ENCODE data around the gene EHHADH. TPM values are rescaled to one million over a fixed set of nuclear protein-coding genes. Genes with fewer than 3 reads are reported as not detected.

The EHHADH gene
- total and polyA plus RNA-seq, 9 of the 15 experiments (the other 6 are each of a cell fraction or from before 2014, with no cell fraction given), result 3.6 to 6.4 (median 5.4) TPM

DNA sequence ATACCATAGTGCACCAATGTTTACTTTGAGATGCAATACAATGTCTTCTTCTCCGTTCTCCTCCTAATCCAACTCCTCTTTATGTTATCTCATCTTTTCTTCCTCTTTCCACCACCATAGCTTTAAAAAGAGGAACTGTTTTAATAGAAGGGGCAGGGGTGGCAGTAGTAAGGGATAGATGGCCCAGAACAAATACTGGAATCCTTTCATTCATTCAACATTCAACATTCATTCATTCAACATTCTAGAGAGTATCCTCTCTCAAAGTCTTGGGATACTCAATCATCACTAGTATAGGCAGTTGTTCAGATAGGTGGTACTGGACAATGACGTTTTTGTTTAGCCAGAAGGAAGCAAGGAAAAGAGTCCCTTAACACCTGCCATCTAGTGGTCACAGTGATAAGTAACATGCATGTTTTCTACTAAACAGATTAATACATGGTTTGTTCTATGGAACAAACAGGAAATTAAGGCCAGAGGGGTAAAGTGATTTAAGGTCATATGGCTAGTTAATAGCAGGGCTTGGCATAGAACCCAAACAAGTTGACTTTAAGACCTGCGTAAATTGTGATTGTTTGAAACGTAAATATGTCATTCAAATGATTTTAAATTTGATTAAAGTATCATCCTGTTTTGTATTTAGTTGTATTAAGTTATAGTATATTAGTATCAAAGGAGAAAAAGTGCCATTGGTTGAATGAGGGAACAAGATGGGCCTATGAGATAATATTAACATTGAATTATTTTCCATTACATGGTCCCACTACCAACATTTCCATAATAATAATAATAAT lies 26.9 kb upstream of the EHHADH start (continued):
- TF ChIP-seq, protein P1, sequence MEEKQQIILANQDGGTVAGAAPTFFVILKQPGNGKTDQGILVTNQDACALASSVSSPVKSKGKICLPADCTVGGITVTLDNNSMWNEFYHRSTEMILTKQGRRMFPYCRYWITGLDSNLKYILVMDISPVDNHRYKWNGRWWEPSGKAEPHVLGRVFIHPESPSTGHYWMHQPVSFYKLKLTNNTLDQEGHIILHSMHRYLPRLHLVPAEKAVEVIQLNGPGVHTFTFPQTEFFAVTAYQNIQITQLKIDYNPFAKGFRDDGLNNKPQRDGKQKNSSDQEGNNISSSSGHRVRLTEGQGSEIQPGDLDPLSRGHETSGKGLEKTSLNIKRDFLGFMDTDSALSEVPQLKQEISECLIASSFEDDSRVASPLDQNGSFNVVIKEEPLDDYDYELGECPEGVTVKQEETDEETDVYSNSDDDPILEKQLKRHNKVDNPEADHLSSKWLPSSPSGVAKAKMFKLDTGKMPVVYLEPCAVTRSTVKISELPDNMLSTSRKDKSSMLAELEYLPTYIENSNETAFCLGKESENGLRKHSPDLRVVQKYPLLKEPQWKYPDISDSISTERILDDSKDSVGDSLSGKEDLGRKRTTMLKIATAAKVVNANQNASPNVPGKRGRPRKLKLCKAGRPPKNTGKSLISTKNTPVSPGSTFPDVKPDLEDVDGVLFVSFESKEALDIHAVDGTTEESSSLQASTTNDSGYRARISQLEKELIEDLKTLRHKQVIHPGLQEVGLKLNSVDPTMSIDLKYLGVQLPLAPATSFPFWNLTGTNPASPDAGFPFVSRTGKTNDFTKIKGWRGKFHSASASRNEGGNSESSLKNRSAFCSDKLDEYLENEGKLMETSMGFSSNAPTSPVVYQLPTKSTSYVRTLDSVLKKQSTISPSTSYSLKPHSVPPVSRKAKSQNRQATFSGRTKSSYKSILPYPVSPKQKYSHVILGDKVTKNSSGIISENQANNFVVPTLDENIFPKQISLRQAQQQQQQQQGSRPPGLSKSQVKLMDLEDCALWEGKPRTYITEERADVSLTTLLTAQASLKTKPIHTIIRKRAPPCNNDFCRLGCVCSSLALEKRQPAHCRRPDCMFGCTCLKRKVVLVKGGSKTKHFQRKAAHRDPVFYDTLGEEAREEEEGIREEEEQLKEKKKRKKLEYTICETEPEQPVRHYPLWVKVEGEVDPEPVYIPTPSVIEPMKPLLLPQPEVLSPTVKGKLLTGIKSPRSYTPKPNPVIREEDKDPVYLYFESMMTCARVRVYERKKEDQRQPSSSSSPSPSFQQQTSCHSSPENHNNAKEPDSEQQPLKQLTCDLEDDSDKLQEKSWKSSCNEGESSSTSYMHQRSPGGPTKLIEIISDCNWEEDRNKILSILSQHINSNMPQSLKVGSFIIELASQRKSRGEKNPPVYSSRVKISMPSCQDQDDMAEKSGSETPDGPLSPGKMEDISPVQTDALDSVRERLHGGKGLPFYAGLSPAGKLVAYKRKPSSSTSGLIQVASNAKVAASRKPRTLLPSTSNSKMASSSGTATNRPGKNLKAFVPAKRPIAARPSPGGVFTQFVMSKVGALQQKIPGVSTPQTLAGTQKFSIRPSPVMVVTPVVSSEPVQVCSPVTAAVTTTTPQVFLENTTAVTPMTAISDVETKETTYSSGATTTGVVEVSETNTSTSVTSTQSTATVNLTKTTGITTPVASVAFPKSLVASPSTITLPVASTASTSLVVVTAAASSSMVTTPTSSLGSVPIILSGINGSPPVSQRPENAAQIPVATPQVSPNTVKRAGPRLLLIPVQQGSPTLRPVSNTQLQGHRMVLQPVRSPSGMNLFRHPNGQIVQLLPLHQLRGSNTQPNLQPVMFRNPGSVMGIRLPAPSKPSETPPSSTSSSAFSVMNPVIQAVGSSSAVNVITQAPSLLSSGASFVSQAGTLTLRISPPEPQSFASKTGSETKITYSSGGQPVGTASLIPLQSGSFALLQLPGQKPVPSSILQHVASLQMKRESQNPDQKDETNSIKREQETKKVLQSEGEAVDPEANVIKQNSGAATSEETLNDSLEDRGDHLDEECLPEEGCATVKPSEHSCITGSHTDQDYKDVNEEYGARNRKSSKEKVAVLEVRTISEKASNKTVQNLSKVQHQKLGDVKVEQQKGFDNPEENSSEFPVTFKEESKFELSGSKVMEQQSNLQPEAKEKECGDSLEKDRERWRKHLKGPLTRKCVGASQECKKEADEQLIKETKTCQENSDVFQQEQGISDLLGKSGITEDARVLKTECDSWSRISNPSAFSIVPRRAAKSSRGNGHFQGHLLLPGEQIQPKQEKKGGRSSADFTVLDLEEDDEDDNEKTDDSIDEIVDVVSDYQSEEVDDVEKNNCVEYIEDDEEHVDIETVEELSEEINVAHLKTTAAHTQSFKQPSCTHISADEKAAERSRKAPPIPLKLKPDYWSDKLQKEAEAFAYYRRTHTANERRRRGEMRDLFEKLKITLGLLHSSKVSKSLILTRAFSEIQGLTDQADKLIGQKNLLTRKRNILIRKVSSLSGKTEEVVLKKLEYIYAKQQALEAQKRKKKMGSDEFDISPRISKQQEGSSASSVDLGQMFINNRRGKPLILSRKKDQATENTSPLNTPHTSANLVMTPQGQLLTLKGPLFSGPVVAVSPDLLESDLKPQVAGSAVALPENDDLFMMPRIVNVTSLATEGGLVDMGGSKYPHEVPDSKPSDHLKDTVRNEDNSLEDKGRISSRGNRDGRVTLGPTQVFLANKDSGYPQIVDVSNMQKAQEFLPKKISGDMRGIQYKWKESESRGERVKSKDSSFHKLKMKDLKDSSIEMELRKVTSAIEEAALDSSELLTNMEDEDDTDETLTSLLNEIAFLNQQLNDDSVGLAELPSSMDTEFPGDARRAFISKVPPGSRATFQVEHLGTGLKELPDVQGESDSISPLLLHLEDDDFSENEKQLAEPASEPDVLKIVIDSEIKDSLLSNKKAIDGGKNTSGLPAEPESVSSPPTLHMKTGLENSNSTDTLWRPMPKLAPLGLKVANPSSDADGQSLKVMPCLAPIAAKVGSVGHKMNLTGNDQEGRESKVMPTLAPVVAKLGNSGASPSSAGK (IDR thresholded peaks at IDR 0.05), result no peak
- TF ChIP-seq SAFB (IDR thresholded peaks at IDR 0.05; ENCODE audit: borderline replicate concordance, low read depth, low read length) (no peak), ZNF695 (CRISPR knock-in tag; IDR thresholded peaks at IDR 0.05) (no peak), FOXA3 (CRISPR knock-in tag; conservative IDR thresholded peaks at IDR 0.05 in 1 of 2, IDR thresholded peaks at IDR 0.05 in 1 of 2) (peak in 1 of 2 experiments; percentile 76; a peak in 2 of 4 replicates), LEF1 (IDR thresholded peaks at IDR 0.05) (no peak), POLR3G (IDR thresholded peaks at IDR 0.05; ENCODE audit: extremely low read depth, insufficient read length, insufficient replicate concordance) (no peak), ZSCAN29 (IDR thresholded peaks at IDR 0.05) (no peak), HNRNPH1 (optimal IDR thresholded peaks at IDR 0.05; ENCODE audit: low read depth, low read length) (no peak), MBD2 (IDR thresholded peaks at IDR 0.05; ENCODE audit: borderline replicate concordance, low read depth) (no peak), ZNF263 (CRISPR knock-in tag; IDR thresholded peaks at IDR 0.05; ENCODE audit: borderline replicate concordance) (no peak), TEAD4 (IDR thresholded peaks at IDR 0.05; ENCODE audit: low read length) (peak; percentile 15; the same call in 1 of the 2 replicates), TEAD4 (CRISPR knock-in tag; IDR thresholded peaks at IDR 0.05; ENCODE audit: borderline replicate concordance) (no peak), KLF1 (tag; IDR thresholded peaks at IDR 0.05) (no peak), RBM17 (IDR thresholded peaks at IDR 0.05; ENCODE audit: borderline replicate concordance, low read depth, low read length) (no peak)
- TF ChIP-seq, protein P2, sequence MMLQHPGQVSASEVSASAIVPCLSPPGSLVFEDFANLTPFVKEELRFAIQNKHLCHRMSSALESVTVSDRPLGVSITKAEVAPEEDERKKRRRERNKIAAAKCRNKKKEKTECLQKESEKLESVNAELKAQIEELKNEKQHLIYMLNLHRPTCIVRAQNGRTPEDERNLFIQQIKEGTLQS (IDR thresholded peaks at IDR 0.05), result no peak
- TF ChIP-seq, protein P2 (CRISPR knock-in tag; conservative IDR thresholded peaks at IDR 0.05), result no peak

Measured in K562 (cell line).